Measurements from ENCODE around the gene CCDC121.

Gene CCDC121, protein sequence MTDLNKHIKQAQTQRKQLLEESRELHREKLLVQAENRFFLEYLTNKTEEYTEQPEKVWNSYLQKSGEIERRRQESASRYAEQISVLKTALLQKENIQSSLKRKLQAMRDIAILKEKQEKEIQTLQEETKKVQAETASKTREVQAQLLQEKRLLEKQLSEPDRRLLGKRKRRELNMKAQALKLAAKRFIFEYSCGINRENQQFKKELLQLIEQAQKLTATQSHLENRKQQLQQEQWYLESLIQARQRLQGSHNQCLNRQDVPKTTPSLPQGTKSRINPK
- long read RNA-seq, donor 1, transcript CCDC121-201 (2 exons, 2,342 nt), result major isoform, 8 of 8 reads
- long read RNA-seq, donor 1, partial matches to known transcripts, result 0 of 8 reads
- long read RNA-seq, donor 1, other reads (novel, unspliced or antisense), result 0 of 8 reads
- long read RNA-seq, donor 2, partial matches to known transcripts, result 0 of 3 reads
- long read RNA-seq, donor 2, other reads (novel, unspliced or antisense), result 0 of 3 reads
- long read RNA-seq, donor 3, partial matches to known transcripts, result 0 of 3 reads
- long read RNA-seq, donor 3, other reads (novel, unspliced or antisense), result 0 of 3 reads
- long read RNA-seq, donor 4, partial matches to known transcripts, result 0 of 3 reads
- long read RNA-seq, donor 4, other reads (novel, unspliced or antisense), result 0 of 3 reads
- long read RNA-seq, donor 5, partial matches to known transcripts, result 0 of 1 reads
- long read RNA-seq, donor 5, other reads (novel, unspliced or antisense), result 0 of 1 reads
- long read RNA-seq, donor 6, partial matches to known transcripts, result 0 of 5 reads
- long read RNA-seq, donor 6, other reads (novel, unspliced or antisense), result 0 of 5 reads
- long read RNA-seq, donor 7, transcript CCDC121-201 (2 exons, 2,342 nt), result major isoform, 5 of 47 reads
- long read RNA-seq, donor 7, partial matches to known transcripts, result 17 of 47 reads
- long read RNA-seq, donor 7, other reads (novel, unspliced or antisense), result 23 of 47 reads
- long read RNA-seq, donor 8, transcript CCDC121-201 (2 exons, 2,342 nt), result major isoform, 6 of 10 reads
- long read RNA-seq, donor 8, partial matches to known transcripts, result 0 of 10 reads
- long read RNA-seq, donor 8, other reads (novel, unspliced or antisense), result 0 of 10 reads

DNA sequence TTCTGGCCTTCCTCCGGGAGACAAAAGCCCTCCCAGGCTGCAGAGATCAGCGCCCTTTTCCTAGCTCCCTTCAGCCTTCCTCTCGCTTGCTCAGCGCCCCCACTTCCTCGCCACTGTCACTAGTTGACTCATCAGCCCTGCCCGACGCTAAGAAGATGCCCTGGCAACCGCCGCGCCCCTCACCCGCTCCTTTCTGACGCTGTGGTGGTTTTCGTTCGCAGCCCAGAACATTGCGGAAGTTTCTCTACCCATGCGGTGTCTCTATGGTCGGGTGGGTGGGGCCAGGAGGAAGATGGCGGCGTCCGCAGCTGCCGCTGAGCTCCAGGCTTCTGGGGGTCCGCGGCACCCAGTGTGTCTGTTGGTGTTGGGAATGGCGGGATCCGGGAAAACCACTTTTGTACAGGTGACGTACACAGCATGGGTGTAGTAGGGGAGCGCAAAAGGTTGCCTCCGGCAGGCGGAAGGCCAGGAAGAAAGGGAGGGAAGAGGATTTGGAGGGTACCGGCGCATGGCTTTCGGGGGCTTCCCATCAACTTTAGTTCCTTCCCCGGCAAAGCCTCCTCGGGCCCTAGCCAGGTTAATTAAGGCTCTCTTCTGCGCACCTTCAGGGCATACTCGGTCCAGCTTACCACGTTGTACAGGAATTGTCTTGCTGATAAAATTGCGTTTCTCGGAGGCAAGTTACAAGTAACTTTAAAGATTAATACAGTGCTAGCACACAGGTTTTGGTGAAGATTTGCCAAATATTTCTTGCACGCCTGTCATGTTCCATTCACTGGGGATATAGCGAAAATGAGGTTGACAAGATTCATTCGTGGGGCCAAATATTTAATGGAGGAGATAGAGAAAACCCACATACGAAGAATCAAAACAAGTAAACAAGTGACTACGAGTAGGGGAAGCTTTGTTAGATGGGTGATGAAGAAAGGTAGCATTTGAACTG lies at the start of gene CCDC121, which contains the start of gene GPN1:
TSS of gene CCDC121 (minus strand) at position 246 of the 943 bp plus-strand sequence. CDS start 1,213 bp downstream, outside the sequence.
TSS of gene GPN1 (plus strand) at position 284 of the 943 bp plus-strand sequence. CDS start at position 293, 9 bp downstream.
- DNase-seq, result peak; percentile 80

DNA sequence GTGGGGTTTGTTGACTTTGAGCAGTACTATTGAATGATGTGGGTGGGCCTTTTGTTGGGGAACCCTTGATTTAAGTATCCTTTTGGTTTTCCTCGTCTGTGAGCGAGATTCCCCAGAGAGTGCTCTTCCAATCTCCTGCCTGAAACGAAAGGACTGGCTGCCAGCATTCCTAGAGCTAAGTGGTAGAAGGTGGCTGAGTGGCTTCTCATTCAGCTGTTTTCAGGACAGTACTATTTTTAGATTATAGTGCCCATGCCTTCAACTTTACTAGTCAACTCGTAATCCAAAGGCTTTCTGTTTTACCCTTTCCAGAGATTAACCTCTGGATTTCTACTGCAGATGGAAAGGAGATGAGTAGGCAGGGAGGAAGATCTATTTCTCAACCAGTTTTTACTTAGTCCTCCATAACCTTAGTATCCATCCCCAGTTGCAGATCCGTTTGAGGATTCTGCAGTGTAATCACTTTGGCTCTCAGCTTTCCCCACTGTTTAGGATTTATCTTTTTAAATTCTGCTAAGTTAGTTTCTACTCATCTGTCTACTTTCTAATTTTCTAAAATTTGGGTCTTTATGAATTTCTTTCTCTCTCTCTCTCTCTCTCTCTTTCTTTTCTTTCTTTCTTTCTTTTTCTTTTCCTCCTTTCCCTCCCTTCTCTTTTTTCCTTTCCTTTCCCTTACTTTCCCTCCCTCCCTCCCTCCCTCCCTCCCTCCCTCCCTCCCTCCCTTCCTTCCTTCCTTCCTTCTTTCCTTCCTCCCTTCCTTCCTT lies 44.1 kb upstream of the CCDC121 start:
- DNase-seq, result no peak

DNA sequence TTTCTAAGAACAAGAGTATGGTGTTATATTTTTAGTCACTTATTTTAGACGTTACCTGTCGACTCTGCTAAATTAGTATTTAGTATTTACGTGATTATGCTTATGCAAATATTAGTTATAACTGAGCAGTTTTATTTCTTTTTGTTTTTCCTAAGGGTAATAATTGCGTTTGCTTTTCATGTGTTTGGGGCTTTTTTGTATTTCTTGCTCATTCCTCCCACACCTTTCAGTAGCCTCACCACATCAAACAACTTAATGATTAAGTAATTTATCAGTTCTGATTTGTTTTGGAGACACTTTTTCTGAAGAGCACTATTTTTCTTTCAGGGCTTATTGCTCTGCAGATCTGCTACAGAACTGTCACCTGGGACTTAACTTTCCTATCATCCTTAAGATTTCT lies 42.4 kb upstream of the CCDC121 start:
- no peak for DNase-seq

DNA sequence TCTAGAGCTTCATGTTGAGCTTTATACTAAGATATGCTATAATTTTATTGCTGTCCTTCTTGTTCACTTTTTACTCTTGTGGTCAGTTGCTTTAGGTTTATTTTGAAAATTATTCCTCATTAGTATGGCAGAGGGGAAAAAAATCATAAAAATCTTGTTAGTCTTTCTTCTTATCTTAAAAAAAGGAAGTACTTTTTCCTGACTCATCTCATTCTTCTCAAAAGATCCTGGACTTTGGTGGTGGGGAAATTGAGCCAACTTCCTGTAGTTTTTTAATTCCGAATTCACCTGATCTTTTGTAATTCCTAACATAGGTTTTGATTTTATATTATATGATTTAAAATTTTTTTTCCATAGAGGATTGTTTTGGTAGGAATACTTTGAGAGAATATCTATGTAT lies 38.6 kb upstream of the CCDC121 start:
- DNase-seq, result no peak

DNA sequence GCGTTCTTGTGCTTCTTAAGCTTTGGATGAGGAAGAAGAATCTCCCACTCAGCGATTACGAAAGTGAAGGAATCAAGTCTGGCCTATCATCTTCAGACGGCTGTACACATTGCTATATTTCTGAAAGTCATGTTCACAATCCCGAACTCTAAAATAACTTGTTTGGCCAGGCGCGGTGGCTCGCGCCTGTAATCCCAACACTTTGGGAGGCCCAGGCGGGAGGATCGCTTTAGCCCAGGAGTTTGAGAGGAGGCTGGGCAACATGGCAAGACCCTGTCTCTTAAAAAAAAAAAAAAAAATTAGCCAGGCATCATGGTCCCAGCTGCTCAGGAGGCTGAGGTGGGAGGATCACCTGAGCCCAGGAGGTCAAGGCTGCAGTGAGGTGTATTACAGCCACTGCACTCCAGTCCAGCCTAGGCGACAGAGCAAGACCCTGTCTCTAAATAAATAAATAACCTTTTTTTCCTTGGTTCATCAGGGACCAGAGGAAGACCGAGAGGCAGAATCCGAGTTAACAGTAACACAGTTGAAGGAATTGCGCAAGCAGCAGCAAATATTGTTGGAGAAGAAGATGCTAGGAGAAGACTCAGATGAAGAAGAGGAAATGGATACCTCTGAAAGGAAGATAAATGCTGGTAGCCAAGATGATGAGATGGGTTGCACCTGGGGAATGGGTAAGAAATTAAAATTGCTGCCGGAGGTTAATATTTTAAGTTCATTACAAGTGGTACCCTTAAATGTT lies 36.0 kb upstream of the CCDC121 start:
- DNase-seq, result no peak

DNA sequence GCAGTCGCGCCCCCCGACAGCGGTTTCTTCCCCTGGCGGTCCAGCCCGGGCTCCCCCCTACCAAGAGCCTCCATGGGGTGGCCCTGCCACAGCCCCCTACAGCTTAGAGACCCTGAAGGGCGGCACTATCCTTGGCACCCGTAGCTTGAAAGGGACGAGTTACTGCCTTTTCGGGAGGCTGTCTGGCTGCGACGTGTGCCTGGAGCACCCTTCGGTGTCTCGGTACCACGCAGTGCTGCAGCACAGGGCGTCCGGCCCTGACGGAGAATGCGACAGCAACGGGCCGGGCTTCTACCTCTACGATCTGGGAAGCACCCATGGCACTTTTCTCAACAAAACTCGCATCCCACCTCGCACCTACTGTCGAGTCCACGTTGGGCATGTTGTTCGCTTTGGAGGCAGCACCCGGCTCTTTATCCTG lies 35.4 kb upstream of the CCDC121 start:
- DNase-seq, result no peak

DNA sequence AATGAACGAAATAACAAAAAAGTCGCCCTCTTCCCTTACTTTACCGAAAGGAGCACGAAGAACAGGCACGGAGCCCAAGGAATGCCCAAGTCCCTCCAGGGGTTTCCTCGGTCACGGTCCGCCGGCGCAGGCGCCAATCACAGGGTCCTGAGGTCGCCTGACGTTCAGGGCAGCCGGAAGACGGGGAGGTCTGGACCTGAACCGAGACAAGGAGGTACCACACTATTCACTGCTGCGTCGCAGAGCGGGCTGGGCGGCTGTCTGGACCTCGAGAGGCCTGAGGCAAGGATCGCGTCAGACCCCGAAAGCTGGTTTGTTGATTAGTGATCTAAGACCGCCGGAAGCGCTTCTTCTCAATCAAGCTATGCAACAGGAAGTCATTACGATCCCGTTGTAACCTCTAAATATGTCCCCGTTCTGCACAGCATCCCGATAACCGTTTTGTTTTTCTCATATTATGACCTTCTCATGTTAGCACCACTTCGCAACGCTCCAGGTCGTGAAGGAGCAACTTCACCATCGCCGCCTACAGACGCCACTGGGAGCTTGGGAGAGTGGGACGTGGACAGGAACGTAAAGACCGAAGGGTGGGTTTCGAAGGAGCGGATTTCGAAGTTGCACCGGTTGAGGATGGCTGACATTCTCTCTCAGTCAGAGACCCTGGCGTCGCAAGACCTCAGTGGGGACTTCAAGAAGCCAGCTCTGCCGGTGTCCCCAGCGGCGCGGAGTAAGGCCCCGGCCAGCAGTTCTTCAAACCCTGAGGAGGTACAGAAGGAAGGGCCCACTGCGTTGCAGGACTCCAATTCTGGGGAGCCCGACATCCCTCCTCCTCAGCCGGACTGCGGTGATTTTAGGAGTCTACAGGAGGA lies 34.7 kb upstream of the CCDC121 start, which contains the start of the genes SLC4A1AP and SUPT7L:
TSS of gene SLC4A1AP (plus strand) at position 605 of the 869 bp plus-strand sequence. CDS start at position 631, 26 bp downstream.
TSS of gene SUPT7L (minus strand) at position 330 of the 869 bp plus-strand sequence. CDS start 1,422 bp downstream, outside the sequence.
- DNase-seq, result peak; percentile 96

DNA sequence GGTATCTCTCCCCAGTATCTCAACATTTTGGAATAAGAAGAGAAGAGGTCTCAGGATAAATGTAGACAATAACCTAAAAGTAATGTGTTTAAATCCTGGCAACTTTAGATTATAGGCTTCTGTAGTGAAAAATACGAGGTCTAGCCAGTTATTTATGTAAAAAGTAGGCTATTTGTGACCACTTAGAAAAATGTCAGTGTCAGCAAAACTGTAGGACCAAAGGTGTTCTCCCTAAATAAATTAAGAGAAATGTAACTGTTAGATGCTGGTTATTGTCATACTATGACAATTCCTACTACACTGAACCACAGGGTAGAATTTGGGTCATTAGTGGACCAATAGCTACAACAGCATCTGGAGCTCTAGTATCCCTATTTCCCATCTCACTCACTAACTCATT lies 32.6 kb upstream of the CCDC121 start:
- no peak for DNase-seq

DNA sequence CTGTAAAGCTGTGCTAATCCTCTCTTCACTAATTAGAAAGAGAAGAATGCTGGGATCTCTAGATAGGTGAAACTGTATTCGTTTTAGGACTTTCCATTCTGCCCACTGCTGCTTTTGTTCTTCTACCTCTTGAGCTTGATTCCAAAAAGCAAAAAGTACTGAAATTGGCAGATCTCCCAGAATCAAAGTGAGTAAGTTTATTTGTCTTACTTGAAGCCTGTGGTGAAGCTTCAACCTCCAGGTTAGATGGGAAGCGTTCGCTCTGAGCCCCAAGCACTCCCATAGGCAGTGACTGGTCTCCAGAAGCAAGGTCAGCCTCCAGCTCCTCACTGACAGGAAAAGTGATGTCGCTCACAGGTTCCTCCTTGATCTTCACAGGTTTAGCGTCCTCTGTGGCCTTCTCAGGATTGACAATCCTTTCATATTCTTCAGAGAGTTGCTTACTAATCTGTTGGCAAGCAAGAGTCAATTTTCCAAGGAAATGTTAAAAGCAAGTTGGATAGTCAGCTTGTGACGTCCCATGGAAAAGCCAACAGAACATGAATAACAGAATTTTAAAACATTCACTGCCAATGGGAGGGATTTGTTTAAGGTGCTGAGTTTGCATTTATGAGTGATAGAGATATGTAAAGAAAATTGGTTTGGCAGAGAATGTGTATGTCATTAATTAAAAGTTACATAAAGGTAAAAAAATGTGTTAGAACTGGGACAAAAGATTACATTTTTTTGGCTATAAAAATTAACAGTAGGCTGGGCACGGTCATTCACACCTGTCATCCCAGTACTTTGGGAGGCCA lies 26.5 kb upstream of the CCDC121 start:
- no peak for DNase-seq

DNA sequence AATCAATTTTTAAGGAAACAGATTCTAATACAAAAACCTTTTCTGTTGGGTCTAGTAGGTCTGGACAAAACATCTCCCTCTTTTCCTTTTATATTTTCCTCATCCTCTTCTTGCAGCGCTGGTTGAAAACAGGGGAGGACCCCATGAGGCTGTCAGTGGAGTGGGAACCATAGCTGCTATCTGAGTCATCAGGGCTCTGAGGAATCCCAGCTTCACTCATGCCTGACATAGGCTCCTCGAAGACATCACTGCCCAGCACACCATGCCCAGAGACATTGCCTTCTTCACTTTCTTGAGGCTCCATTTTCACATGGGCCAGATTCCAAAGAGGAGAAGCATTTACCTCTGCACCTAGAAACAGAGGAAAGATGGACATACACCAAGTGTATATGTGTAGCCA lies 24.6 kb upstream of the CCDC121 start:
- DNase-seq, result no peak

DNA sequence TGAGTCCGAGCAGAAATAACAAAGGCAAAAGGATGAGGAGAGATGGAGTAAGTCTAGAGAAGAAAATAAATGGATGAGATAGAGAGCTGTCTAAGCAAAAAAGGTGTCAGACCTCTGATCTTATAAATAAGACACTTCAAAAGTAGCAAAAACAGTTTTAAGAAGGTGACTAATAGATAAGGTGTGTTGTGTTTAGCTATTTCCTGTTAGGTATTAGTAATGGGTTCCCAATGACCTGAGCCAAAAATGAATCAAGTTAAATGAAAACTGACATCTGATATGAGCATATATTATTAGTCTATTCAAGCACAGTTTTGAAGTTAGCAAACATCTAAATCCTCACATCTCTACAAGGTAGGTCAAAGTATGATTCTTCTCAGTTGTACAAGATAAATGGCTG lies 24.0 kb upstream of the CCDC121 start:
- no peak for DNase-seq

DNA sequence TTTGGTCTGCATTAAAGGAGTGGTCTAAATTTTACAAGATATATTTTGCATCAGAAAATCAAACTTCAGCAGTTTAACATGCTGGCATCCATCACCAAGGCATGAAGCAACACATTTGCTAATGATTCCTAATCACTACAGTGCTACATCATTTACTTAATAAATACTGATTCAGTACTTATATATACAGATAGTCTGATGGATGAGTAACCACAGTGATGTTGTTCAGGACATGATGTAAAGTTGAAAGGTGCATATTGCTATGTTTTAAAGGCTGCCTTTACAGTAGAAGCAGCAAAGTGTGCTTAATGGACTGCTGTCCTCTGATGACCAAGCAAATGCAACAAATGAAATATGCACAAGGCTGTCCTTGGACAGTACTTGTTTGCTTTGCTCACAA lies 23.5 kb upstream of the CCDC121 start:
- DNase-seq, result no peak

DNA sequence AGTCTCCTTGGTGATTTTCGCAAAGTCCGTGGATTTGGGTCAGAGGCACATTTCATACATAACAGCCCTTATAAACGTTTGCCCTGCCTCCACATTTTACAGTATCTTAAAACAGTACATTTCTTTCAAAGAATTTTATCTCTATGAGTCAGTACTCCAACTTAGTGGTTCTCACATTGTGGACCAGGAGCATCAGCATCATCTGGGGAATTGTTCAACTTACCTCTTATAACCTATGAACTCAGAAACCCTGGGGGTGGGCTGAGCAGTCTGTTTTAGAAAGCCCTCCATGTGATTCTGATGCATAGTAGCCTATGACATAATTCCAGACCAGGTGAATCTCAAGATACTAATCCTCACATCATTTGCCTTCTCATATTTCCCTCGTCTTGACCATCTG lies 22.2 kb upstream of the CCDC121 start:
- DNase-seq, result no peak

DNA sequence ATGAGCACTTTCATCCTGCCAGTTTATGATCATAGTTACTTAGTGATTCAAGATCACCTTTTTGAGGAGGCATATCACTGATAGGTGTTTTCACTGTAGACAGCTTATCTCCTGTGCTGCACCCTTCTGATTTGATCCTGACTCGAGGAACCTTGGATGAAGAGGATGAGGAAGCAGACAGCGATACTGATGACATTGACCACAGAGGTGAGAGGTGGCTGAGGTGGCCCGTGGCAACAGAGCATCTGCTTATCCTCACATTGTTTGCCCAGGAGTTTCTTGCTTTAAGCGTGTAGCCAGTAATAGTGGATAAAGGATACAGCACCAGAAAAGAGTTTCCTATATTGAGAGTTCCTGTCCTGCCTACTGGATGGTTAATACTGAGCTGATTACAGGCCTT lies 18.9 kb upstream of the CCDC121 start:
- DNase-seq, result no peak

DNA sequence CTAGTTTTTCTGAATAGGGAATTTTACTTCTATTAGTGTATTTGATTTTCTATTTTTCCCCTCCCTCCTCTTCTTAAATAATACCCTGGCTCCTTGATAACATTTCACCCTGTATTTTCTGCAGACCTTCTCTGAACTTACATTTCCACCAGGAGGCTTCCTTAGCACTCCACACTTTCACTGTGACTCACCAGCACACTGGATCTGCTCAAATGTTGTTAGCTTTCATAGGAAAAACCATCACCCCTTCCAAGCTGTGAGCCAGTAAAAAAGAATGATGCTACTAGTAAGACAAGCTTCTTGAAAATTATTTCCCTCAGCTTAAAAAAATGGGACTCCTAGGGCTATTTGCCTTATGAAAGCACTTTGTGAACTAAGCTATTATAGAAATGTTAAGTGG lies 18.5 kb upstream of the CCDC121 start:
- DNase-seq, result no peak

DNA sequence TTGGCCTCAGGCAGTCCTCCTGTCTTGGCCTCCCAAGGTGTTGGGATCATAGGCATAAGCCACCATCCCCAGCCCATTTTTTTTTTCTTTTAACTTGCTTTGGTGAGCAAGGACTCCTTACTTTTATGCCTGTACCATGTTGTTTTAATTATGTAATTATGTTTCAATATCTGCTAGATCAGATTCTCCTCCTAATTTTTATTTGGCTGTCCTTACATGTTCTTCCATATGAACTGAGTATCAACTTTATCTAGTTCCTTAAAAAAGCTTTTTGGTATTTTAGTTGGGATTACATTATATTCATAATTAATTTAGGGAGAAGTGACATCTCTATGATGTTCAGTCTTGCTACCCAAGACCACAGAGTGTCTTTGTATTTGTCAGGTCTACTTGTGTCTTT lies 16.4 kb upstream of the CCDC121 start:
- DNase-seq, result no peak

DNA sequence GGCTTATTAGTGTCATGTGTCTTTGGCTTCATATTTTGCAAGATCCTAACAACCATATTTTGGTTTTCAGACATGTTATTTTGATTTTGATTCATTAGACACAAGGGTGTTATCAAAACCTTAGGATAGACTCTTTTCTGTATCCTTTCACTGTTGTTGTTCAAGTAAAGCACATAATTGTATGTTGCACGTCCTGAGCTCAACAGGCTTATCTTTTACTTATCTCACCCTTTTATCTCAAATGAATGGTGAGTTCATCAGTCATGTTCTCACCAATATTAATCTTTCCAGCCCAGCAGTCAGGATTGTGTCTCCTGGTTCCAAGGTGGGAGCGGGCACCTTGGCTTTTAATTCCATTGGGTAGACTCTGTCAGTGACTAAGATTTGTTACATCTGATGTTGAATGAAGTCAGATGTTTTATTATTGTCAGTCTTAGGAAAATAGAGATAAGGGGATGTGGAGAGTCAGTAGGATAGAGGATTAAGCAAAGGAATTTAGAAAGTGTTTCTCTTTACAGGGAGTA lies 12.0 kb upstream of the CCDC121 start:
- no peak for DNase-seq

DNA sequence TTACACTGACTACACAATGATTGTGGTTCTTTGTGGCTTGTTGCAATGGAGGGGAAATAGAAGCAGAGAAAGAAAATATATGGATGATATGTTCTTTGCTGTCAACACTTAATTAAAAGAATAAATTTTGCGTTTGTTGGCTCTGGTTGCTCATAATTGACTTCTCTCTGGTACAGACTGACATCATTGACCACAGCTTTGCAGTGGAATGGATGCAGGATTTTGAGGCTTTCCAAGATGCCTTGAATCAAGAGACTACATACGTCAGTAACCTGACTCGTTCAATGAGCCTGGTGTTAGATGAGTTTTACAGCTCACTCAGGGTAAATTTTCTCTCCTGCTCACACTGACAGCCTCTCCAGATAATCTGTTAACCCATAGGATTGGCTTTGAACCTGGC lies 9.9 kb upstream of the CCDC121 start:
- DNase-seq, result no peak

Data from right kidney (tissue), 9 donors.